AG08396 (cell line): Measurements from ENCODE around the gene CENPQ.
"Not testable (repeated sequence)": the region's sequence is repeated elsewhere in the genome, so short reads cannot be mapped to it uniquely, and the experiment has no call there.

Experiments used
- DNase-seq: peaks from one replicate; pipeline ENCODE4 v3.0.0; 2012; ENCODE audit warnings: low spot score, mixed read lengths

Gene CENPQ, protein sequence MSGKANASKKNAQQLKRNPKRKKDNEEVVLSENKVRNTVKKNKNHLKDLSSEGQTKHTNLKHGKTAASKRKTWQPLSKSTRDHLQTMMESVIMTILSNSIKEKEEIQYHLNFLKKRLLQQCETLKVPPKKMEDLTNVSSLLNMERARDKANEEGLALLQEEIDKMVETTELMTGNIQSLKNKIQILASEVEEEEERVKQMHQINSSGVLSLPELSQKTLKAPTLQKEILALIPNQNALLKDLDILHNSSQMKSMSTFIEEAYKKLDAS

GRCh38 chr6:49462927-49463611 lies at the start of gene CENPQ, which contains the start of gene MMUT:
Gene CENPQ, plus strand, starts transcription at chr6:49463370. Its CDS starts 6,807 bp downstream, at chr6:49470177.
Gene MMUT, minus strand, starts transcription at chr6:49463253. Its CDS starts 3,787 bp downstream, at chr6:49459466.
- DNase-seq: peak; percentile 94

GRCh38 chr6:49415358-49415757 lies 47.8 kb upstream of the CENPQ start:
- DNase-seq: no peak

DNA sequence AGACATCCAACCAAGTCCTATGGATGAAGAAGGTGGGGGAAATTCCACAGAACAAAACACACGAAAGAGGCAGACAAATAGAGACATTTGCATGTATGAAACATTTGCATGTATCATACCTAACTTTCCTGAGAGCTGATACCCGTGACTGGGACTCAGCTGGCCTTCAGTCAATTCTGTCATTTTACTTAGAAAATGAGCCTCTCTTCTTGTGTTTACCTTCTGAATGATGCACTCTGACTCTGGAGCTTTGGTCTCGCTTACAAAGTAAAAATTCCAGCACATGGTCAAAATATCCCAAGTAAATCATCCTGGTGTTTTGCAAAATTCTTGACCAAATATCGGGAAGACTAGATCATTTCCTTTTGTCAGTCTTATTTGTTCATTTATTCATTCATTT lies 47.0 kb upstream of the CENPQ start:
- no peak for DNase-seq

DNA sequence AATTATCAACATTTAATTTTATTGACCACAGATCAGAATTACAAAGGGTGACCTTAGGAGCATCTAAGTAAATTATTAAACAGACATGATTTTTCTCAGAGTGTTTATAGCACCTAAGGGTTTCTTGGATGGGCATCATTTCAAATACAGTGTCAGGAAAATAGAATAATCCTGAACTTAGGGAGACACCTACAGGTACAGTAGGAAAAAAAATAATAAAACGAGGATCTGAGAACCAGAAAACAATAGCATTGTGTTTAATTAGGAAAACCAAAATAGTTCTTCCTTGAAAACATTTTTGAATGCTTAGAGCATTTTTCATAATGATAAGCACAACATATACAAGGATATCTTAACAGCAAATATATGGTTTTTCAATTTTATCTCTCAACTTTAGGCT lies 39.4 kb upstream of the CENPQ start:
- DNase-seq: no peak

DNA sequence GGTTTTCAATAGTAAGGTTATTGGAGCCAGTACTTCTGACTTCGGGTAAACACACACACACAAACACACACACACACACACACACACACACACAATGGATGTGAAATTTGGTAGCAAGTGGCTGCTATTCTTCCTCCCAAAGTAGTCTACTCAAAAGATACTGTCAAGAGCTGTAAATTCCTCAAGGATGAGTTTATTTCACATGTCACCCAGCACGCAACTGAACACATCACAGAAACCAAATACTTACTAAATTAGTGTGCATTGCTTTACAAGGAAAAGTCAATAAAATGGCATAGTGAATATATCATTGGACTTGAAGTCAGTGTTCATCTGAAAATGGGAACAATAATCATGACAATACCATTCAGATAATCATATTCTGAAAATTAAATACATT lies 33.0 kb upstream of the CENPQ start:
- no peak for DNase-seq

DNA sequence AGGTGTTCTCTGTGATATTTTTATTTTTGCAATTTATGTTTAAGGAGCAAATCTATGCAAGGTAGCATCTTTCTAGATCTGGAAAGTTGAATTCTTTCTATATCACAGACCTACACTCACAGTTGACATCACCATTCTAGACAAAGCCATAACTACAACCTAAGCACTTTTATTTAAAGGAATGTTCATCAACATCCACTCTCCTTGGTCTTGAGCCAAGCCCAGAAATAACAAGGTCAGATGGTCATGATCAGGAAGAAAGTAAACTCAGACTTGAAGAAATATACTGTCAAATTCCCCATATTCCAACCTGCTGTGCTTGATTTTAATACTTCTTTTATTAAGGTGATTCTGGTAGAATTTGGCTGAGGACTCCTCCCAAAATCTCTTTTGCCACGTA lies 32.3 kb upstream of the CENPQ start:
- no peak for DNase-seq

- DNase-seq: no peak
These were observed 9.9 kb upstream of the CENPQ start for GRCh38 chr6:49453221-49453620.

DNA sequence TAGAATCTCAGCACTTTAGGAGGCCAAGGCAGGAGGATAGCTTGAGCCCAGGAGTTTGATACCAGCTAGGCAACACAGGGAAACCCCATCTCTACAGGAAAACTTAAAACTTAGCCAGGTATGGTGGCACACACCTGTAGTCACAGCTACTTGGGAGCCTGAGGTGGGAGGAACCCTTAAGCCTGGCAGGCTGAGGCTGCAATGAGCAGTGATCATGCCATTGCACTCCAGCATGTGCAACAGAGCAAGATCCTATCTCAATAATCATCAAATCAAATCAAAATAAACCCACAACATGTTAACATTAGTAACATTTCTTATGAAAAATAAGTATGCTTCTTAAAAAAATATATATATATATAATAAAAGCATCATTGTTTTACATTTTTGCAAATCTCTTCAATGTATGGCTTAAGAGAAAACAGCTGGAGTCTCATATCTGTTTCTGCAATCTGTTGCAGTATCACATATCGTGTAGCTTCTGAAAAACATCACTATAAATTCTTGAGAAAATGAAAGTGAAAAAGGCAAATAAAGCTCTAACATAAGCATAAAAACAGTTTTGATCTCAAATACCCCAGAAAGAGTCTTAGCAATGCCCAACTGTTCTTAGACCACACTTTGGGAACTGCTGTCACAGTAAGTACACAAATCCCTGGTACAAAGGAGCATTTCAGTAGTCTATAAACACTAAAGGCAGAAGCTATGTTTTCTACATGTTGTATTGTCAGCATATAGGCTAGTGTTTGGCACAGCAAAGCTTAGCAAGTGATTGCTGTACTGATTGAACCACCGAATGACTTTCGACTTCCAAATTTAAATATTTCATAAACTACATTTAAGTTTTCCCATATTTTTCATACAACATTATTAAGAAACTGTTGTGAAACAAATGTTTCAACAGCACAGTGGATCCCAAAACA lies 8.1 kb upstream of the CENPQ start:
- no peak for DNase-seq

DNA sequence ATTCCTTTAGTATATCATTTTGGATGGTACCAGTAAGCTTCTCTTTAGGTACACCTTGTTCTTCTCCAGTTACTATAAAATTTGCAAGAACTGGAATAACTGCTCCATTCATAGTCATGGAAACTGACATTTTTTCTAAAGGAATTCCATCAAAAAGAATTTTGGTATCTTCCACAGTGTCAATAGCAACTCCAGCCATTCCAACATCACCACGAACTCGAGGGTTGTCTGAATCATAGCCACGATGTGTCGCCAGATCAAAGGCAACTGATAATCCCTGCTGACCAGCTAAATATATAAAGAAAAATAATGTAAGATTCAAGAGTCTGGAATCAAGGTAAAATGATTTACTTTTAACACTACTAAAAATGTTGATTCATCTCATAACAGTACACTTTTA lies 5.4 kb upstream of the CENPQ start:
- no peak for DNase-seq

GRCh38 chr6:49462071-49462470 lies 1.1 kb upstream of the CENPQ start:
- DNase-seq: no peak

GRCh38 chr6:49462599-49462926 lies 607 bp upstream of the CENPQ start:
- DNase-seq: no peak

DNA sequence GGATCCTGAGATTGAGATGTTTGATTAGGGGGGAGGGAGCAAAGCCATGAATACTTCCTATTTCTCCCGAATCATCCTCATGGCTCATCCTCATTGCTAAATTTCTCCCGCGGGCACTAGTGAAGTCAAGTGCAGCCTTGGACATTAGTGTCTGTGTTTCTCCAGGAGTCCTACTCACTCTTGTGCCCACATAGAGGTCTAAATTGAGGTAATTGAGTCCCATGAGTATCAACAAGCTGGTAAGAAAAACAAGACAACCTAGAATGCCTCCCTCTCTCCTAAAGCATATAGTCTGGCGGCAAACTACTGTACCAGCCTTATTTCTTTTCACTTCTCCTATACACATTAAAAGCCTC lies 420 bp downstream of the CENPQ start:
- DNase-seq: no peak

DNA sequence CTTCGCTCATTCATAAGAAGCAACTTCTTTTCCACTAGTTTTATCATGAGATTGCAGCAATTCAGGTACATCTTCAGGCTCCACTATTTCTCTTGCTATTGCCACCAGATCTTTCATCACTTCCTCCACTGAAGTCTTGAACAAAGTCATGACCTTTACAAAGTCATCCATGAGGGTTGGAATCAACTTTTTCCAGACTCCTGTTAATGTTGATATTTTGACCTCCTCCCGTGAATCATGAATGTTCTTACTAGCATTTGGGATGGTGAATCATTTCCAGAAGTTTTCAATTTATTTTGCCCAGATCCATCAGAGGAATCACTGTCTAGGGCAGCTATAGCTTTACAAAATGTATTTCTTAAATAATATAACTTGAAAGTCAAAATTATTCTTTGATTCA lies 1.5 kb downstream of the CENPQ start:
- DNase-seq: no peak

DNA sequence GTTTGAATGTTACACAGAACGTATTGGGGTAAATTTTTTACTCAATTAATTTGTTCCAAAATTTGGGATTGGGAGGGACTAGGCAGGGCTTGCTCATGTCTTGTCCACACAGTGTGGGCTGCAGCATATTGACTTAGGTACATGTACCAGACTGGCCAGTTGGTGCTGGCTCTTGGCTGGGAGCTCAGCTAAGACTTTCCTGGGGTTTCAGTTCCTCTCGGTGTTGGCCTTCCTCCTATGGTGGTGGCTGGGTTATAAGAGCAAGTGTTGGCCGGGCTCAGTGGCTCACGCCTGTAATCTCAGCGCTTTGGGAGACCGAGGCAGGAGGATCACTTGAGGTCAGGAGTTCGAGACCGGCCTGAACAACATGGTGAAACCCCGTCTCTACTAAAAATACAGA lies 4.9 kb downstream of the CENPQ start:
- no peak for DNase-seq

DNA sequence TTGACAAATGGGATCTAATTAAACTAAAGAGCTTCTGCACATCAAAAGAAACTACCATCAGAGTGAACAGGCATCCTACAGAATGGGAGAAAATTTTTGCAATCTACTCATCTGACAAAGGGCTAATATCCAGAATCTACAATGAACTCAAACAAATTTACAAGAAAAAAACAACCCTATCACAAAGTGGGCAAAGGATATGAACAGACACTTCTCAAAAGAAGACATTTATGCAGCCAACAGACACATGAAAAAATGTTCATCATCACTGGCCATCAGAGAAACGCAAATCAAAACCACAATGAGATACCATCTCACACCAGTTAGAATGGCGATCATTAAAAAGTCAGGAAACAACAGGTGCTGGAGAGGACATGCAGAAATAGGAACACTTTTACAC lies 13.4 kb downstream of the CENPQ start:
- DNase-seq: not testable (repeated sequence)

- DNase-seq: no peak
These were observed 16.3 kb downstream of the CENPQ start for GRCh38 chr6:49479308-49479970.

- DNase-seq: not testable (repeated sequence)
These were observed 18.7 kb downstream of the CENPQ start for GRCh38 chr6:49481846-49482245.

GRCh38 chr6:49483380-49483779 lies 20.2 kb downstream of the CENPQ start:
- DNase-seq: not testable (repeated sequence)

DNA sequence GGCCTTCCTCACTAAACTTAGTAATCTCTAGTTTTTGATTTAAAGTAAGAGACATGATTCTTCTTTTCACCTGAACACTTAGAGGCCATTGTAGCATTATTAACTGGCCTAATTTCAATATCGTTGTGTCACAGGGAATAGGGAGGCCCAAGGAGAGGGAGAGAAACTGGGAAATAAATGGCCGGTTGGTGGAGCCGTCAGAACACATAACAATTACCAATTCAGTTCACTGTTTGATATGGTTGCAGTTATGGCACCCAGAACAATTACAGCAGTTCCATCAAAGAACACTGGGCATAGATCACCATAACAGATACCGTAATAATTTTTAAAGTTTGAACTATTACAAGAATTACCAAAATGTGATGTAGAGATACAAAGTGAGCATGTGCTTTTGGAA lies 27.5 kb downstream of the CENPQ start:
- no peak for DNase-seq

DNA sequence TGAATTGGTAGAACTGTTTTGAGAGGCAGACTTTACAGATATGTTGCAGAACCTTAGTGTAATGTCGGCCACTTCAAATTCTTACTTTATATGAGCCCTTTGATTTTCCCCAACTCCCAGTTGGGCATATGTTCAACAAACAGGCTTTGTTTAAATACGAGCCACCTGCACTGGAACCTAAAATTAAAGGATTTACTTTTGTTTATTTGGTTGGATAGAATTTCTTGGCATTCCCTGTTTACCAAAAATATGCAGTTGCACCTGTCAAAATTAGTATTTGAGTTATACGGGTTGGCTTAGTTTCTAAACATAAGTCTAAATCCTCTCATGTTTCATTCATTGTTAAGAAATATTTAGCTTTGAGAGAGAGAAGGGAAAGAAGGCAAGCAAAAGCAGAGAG lies 34.1 kb downstream of the CENPQ start:
- DNase-seq: no peak

GRCh38 chr6:49499126-49499525 lies 36.0 kb downstream of the CENPQ start:
- DNase-seq: no peak

DNA sequence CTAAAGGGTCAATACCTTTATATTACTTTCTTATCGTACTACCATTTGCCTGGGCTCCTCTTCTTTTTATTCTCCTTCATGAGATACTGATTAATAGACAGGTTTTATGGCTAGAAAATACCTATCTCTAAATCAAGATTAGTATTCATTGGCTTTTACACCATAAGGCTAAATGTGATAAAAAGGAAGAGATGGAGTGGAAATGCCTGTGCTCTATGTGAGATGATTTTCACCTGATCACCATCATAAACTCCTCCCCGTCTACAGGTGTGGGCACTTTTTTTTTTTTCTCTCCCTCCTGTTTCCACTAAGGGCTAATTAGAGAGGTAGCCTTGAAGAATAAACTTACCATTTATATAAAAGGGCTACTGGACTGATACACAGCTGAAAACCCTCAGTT lies 36.5 kb downstream of the CENPQ start, which contains the start of gene GLYATL3:
TSS of gene GLYATL3 (plus strand) at position 301 of the 400 bp plus-strand sequence. CDS start 12,068 bp downstream, outside the sequence.
- no peak for DNase-seq
